Transverse colon (tissue), 4 donors: ENCODE results near the gene SGPP1. TPM values are rescaled to one million over a fixed set of nuclear protein-coding genes. Genes with fewer than 3 reads are reported as not detected.
A peak's percentile ranks its signal among the peaks of the same experiment; 100 is the strongest.
"Not testable (repeated sequence)": the region's sequence is repeated elsewhere in the genome, so short reads cannot be mapped to it uniquely, and the experiment has no call there.

Source experiments
- DNase-seq: peaks from one replicate; pipeline ENCODE4 v3.0.0-alpha.2; 2019
- H3K27ac ChIP-seq, 4 donors: fragments of 200-600 bp; sonication (generic); 2 replicates each; pipeline ENCODE4 v1.5.1; 2016 to 2018; ENCODE audit warnings: inconsistent platforms in 4 of 4
- H3K27me3 ChIP-seq: fragments of 200-600 bp; sonication (generic); 2 replicates; pipeline ENCODE4 v1.5.1; 2017; ENCODE audit warnings: inconsistent platforms
- H3K36me3 ChIP-seq, 4 donors: fragments of 200-600 bp; sonication (generic); 2 replicates each; pipeline ENCODE4 v1.5.1; 2017 to 2019; ENCODE audit warnings: inconsistent platforms in 4 of 4
- H3K4me1 ChIP-seq, 4 donors: fragments of 200-600 bp; sonication (generic); 2 replicates each; pipeline ENCODE4 v1.5.1; 2017 to 2020; ENCODE audit warnings: inconsistent platforms in 4 of 4
- H3K4me3 ChIP-seq, 4 donors: fragments of 200-600 bp; sonication (generic); 1 replicate in 1 of 4; 2 replicates in 3 of 4; pipeline versions ENCODE4 v1.5.1 to v1.6.1; 2017 to 2019; ENCODE audit warnings: inconsistent platforms in 4 of 4
- H3K9me3 ChIP-seq, 2 donors: fragments of 200-600 bp; sonication (generic); 2 replicates each; pipeline ENCODE4 v1.5.1; 2017 to 2019; ENCODE audit warnings: inconsistent platforms in 2 of 2
- EP300 ChIP-seq: sonication (generic); formaldehyde crosslinking; IDR thresholded peaks from one replicate; pipeline ENCODE4 v1.6.1; 2017; ENCODE audit warnings: antibody characterized with exemption, low read depth
- POLR2A ChIP-seq: fragments of 450-650 bp; IDR thresholded peaks from one replicate; pipeline ENCODE4 v1.6.1; 2016; ENCODE audit warnings: antibody characterized with exemption, mild to moderate bottlenecking, moderate library complexity
- POLR2AphosphoS5 ChIP-seq, 3 donors: sonication (generic); formaldehyde crosslinking; IDR thresholded peaks; one replicate each; pipeline ENCODE4 v1.6.1; 2016; ENCODE audit warnings: antibody characterized with exemption in 3 of 3
- WGBS, 2 donors: methylation state at CpG; one replicate each; pipeline ENCODE4 v1.1.5; 2018; ENCODE audit warnings: low coverage in 1 of 2; 5-methylcytosine and 5-hydroxymethylcytosine counted together
- in situ Hi-C, 4 donors: fragments of 200-750 bp; cut with MboI; loops; one replicate each; pipeline versions ENCODE4 v1.15.0 to v1.15.1; 2017; ENCODE audit warnings: low sequenced_read_pairs in 3 of 4, low pct_ligation_motif_present in 1 of 4, low pct_unique_long_range_greater_than_20kb in 1 of 4
- intact Hi-C: fragments of 100-400 bp; cut with DNase I; formaldehyde crosslinking; loops from one replicate; pipeline ENCODE4 v1.15.1; 2023; ENCODE audit warnings: low total_unique reads
- total RNA-seq, 4 donors: library from RNA; depleted of rRNA; stranded (reverse); fragments of >200 nt; gene quantifications; one replicate each; pipeline ENCODE4 v1.1.0, GENCODE V29; 2016
- TF ChIP-seq, protein P1 (sequence below), 5 experiments: fragments of 200-600 bp in 3 of 5; fragments of 450-650 bp in 2 of 5; sonication (generic) in 3 of 5; IDR thresholded peaks; 1 replicate in 2 of 5; 2 replicates in 3 of 5; pipeline ENCODE4 v1.5.1; 2016 to 2017; ENCODE audit warnings: antibody characterized with exemption in 5 of 5, inconsistent platforms in 3 of 5, mild to moderate bottlenecking in 2 of 5, moderate library complexity in 1 of 5

SGPP1 gene
- total RNA-seq, 4 donors from 2014 or later: 7.6 to 23.9 (median 20.1) TPM

- Histone ChIP-seq H3K27me3 (no peaks in the 10 kb centered on the region), H3K36me3 (peaks cover 0 to 2% (median 0%) of the 10 kb centered on the region in 4 donors), H3K27ac (no peak overlapping the region), H3K4me3 (no peak overlapping the region), H3K4me1 (peaks cover 0 to 17% (median 2%) of the 10 kb centered on the region in 4 donors), H3K9me3 (no peaks in the 10 kb centered on the region)
- TF ChIP-seq POLR2AphosphoS5 (IDR thresholded peaks at IDR 0.05): no peak
- TF ChIP-seq EP300: no peak
- TF ChIP-seq POLR2A: no peak
- TF ChIP-seq, protein P1, sequence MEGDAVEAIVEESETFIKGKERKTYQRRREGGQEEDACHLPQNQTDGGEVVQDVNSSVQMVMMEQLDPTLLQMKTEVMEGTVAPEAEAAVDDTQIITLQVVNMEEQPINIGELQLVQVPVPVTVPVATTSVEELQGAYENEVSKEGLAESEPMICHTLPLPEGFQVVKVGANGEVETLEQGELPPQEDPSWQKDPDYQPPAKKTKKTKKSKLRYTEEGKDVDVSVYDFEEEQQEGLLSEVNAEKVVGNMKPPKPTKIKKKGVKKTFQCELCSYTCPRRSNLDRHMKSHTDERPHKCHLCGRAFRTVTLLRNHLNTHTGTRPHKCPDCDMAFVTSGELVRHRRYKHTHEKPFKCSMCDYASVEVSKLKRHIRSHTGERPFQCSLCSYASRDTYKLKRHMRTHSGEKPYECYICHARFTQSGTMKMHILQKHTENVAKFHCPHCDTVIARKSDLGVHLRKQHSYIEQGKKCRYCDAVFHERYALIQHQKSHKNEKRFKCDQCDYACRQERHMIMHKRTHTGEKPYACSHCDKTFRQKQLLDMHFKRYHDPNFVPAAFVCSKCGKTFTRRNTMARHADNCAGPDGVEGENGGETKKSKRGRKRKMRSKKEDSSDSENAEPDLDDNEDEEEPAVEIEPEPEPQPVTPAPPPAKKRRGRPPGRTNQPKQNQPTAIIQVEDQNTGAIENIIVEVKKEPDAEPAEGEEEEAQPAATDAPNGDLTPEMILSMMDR (IDR thresholded peaks at IDR 0.05): no peak
- 78 to 82% methylated on average over 4 of the region's 4 CpGs for WGBS, 2 donors
- intact Hi-C loops: no loop called here
- no peak for DNase-seq
- in situ Hi-C loops: no loop called here
Observed at GRCh38 chr14:63710497-63710896, 17.4 kb downstream of the SGPP1 start.

DNA sequence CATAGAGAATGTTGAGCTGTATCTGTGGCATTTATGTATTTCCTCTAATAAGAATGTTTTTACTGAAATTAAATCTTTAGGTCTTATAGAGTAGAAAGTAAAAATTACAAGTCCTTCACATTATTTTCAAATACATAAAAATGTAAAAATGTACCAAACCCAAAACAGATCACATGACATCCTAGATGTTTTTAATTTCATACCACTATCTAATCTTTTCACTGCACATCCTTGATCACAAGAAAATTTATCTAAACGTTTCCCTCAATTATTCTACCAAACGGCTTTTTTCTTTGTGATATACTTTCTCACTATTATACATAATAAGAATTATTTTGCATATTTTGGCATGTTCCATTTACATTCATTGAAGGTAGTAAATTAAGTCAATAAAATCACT lies 18.3 kb downstream of the SGPP1 start:
- Histone ChIP-seq H3K4me1 (peaks cover 0 to 26% (median 2%) of the 10 kb centered on the region in 4 donors), H3K27me3 (no peaks in the 10 kb centered on the region), H3K36me3 (no peaks in the 10 kb centered on the region), H3K4me3 (no peak overlapping the region), H3K9me3 (no peaks in the 10 kb centered on the region), H3K27ac (no peak overlapping the region)
- in situ Hi-C loops: no loop called here
- TF ChIP-seq POLR2AphosphoS5 (IDR thresholded peaks at IDR 0.05) (no peak), POLR2A (no peak), EP300 (no peak)
- TF ChIP-seq, protein P1 (IDR thresholded peaks at IDR 0.05): no peak
- 81 to 87% methylated on average over 2 of the region's 2 CpGs for WGBS, 2 donors
- DNase-seq: no peak
- intact Hi-C loops: no loop called here

- 86 to 91% methylated on average over 8 of the region's 8 CpGs for WGBS, 2 donors
- no peaks in the 10 kb centered on the region for H3K9me3 ChIP-seq
Observed at GRCh38 chr14:63707216-63707615, 20.6 kb downstream of the SGPP1 start.

DNA sequence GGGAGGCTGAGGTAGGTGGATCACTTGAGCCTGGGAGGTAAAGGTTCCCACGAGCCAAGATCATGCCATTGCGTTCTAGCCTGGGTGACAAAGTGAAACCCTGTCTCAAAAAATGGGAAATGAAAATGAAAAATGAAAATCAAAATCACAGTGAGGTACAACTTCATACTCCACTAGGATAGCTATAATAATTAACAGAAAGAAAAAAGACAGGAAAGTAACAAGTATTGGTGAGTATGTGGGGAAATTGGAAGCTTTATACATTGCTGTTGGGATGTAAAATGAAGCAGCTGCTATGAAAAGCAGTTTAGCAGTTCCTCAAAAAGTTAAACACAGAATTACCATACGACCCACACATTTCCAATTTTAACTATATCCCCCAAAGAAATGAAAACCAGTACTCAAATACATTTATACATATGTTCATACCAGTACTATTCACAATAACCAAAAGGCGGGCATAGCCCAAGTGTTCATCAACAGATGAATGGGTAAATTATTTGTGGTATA lies 22.2 kb downstream of the SGPP1 start:
- 65 to 71% methylated on average over 4 of the region's 4 CpGs for WGBS, 2 donors
- in situ Hi-C loops (no loop called here), intact Hi-C loops (no loop called here)
- peaks cover 0 to 34% (median 9%) of the 10 kb centered on the region in 4 donors for H3K4me1 ChIP-seq
- no peaks in the 10 kb centered on the region for H3K9me3 ChIP-seq
- H3K4me3 ChIP-seq: no peak overlapping the region
- H3K27ac ChIP-seq: no peak overlapping the region
- no peak for DNase-seq
- H3K36me3 ChIP-seq: no peaks in the 10 kb centered on the region
- H3K27me3 ChIP-seq: no peaks in the 10 kb centered on the region
- TF ChIP-seq POLR2A: no peak
- TF ChIP-seq, protein P1 (IDR thresholded peaks at IDR 0.05): no peak
- TF ChIP-seq EP300: no peak
- TF ChIP-seq POLR2AphosphoS5 (IDR thresholded peaks at IDR 0.05): no peak

More at GRCh38 chr14:63707216-63707615, 20.6 kb downstream of the SGPP1 start:
- H3K4me1 ChIP-seq: peaks cover 0 to 28% (median 7%) of the 10 kb centered on the region in 4 donors
- H3K4me3 ChIP-seq: no peak overlapping the region
- H3K36me3 ChIP-seq: no peaks in the 10 kb centered on the region
- in situ Hi-C loops: no loop called here
- no peak for TF ChIP-seq EP300
- no peak for TF ChIP-seq POLR2AphosphoS5 (IDR thresholded peaks at IDR 0.05)
- TF ChIP-seq POLR2A: no peak
- intact Hi-C loops: no loop called here
- DNase-seq: no peak
- no peaks in the 10 kb centered on the region for H3K27me3 ChIP-seq
- no peak overlapping the region for H3K27ac ChIP-seq

- in situ Hi-C loops, DNase-seq, H3K9me3 ChIP-seq, H3K36me3 ChIP-seq, H3K4me3 ChIP-seq, H3K27me3 ChIP-seq, intact Hi-C loops: not testable (repeated sequence)
- Histone ChIP-seq H3K4me1 (peaks cover 0 to 28% (median 8%) of the 10 kb centered on the region in 4 donors), H3K27ac (peak overlapping the region; percentile 8 to 57 (median 30))
- 81 to 94% methylated on average over 4 of the region's 4 CpGs for WGBS, 2 donors
Observed at GRCh38 chr14:63702530-63702929, 25.3 kb downstream of the SGPP1 start.
